ENCODE data around the gene CYP4F2.

- TF ChIP-seq CTCF (conservative IDR thresholded peaks at IDR 0.05 in 1 of 2, IDR thresholded peaks at IDR 0.05 in 1 of 2; ENCODE audit: low read depth in 1 of 2, low read length in 2 of 2) (no peak), EZH2 (IDR thresholded peaks at IDR 0.05; ENCODE audit: low read length, missing control alignments) (no peak)
These were observed 22.9 kb downstream of the CYP4F2 start for GRCh38 chr19:15874821-15875474.
